Upper lobe of left lung (tissue), 6 donors: ENCODE results near the gene PLEKHG4B. TPM values are rescaled to one million over a fixed set of nuclear protein-coding genes. Genes with fewer than 3 reads are reported as not detected.
A peak's percentile ranks its signal among the peaks of the same experiment; 100 is the strongest.

ENCODE experiments used
- ATAC-seq, 2 donors: fragments of 200-7000 bp; cut with Tn5 transposase; one replicate each; pipeline ENCODE4 v1.9.1; 2022; ENCODE audit warnings: mild to moderate bottlenecking in 2 of 2, moderate library complexity in 2 of 2; ENCODE audit not compliant: low FRiP score in 2 of 2
- DNase-seq, 2 donors: peaks; one replicate each; pipeline ENCODE4 v3.0.0-alpha.2; 2019 to 2020
- H3K27ac ChIP-seq, 4 donors: fragments of 200-600 bp; sonication (generic); one replicate each; pipeline ENCODE4 v1.5.1; 2016 to 2019
- H3K27me3 ChIP-seq, 4 donors: fragments of 200-600 bp; sonication (generic); one replicate each; pipeline ENCODE4 v1.5.1; 2017 to 2019
- H3K36me3 ChIP-seq, 4 donors: fragments of 200-600 bp; sonication (generic); one replicate each; pipeline ENCODE4 v1.5.1; 2016 to 2019
- H3K4me1 ChIP-seq, 4 donors: fragments of 200-600 bp; sonication (generic); one replicate each; pipeline ENCODE4 v1.5.1; 2018 to 2019
- H3K4me3 ChIP-seq, 4 donors: fragments of 200-600 bp; sonication (generic); one replicate each; pipeline ENCODE4 v1.5.1; 2017 to 2019; ENCODE audit warnings: mild to moderate bottlenecking in 2 of 4, moderate library complexity in 1 of 4
- H3K9me3 ChIP-seq, 4 donors: fragments of 200-600 bp; sonication (generic); one replicate each; pipeline ENCODE4 v1.5.1; 2018 to 2019
- CTCF ChIP-seq, 6 experiments: fragments of 450-650 bp in 4 of 6; fragments of 200-600 bp in 2 of 6; sonication (generic) in 2 of 6; IDR thresholded peaks; one replicate each; pipeline ENCODE4 v1.5.1; 2016 to 2019; ENCODE audit warnings: antibody characterized with exemption in 6 of 6
- EP300 ChIP-seq, 4 donors: sonication (generic); formaldehyde crosslinking; IDR thresholded peaks; one replicate each; pipeline ENCODE4 v1.5.1; 2017; ENCODE audit warnings: antibody characterized with exemption in 4 of 4, control low read depth in 2 of 4
- POLR2A ChIP-seq, 4 donors: fragments of 450-650 bp; IDR thresholded peaks; one replicate each; pipeline ENCODE4 v1.5.1; 2016 to 2017; ENCODE audit warnings: antibody characterized with exemption in 4 of 4, mild to moderate bottlenecking in 2 of 4
- POLR2AphosphoS5 ChIP-seq, 2 donors: sonication (generic); formaldehyde crosslinking; IDR thresholded peaks; one replicate each; pipeline ENCODE4 v1.5.1; 2017; ENCODE audit warnings: antibody characterized with exemption in 2 of 2
- WGBS, 2 donors: methylation state at CpG; one replicate each; pipeline ENCODE4 v1.1.5; 2017 to 2018; 5-methylcytosine and 5-hydroxymethylcytosine counted together
- total RNA-seq, 6 donors: library from RNA; depleted of rRNA in 4 of 6; stranded (reverse); fragments of >200 nt in 4 of 6; gene quantifications; one replicate each; pipeline versions ENCODE4 v1.1.0 to v1.2.1, GENCODE V29; 2016 to 2021
- donor health status: DM: no; HTN: no; CAD: no; lungs with moderate emphysema.
- donor health status: DM: no; HTN: yes; CAD: no; lungs with severe emphysema.

Gene PLEKHG4B
- total RNA-seq, 6 donors from 2014 or later = 0.40 to 5.9 (median 2.9) TPM

GRCh38 chr5:189486-189885, 97.5 kb downstream of the PLEKHG4B start:
- DNase-seq (peak in 1 of 2 donors; percentile 48), ATAC-seq (no peak)
- no peak overlapping the region for H3K27ac ChIP-seq
- H3K4me1 ChIP-seq = peaks cover 0 to 23% (median 10%) of the 10 kb centered on the region in 4 donors
- H3K36me3 ChIP-seq = no peaks in the 10 kb centered on the region
- H3K4me3 ChIP-seq = no peak overlapping the region
- no peaks in the 10 kb centered on the region for H3K9me3 ChIP-seq
- peaks cover 0 to 6% (median 3%) of the 10 kb centered on the region in 4 donors for H3K27me3 ChIP-seq
- TF ChIP-seq EP300 (IDR thresholded peaks at IDR 0.05) = no peak
- TF ChIP-seq POLR2AphosphoS5 (IDR thresholded peaks at IDR 0.05) = no peak
- no peak for TF ChIP-seq CTCF (IDR thresholded peaks at IDR 0.05)
- TF ChIP-seq POLR2A (IDR thresholded peaks at IDR 0.05) = no peak
- WGBS, 2 donors = 80 to 83% methylated on average over 9 to 10 of the region's 10 CpGs

- 62 to 69% methylated on average over 6 to 11 of the region's 11 CpGs for WGBS, 2 donors
- no peak overlapping the region for H3K27ac ChIP-seq
- no peak for TF ChIP-seq POLR2AphosphoS5 (IDR thresholded peaks at IDR 0.05)
- no peak for TF ChIP-seq POLR2A (IDR thresholded peaks at IDR 0.05)
- TF ChIP-seq EP300 (IDR thresholded peaks at IDR 0.05) = no peak
- no peak for TF ChIP-seq CTCF (IDR thresholded peaks at IDR 0.05)
These were observed 98.0 kb downstream of the PLEKHG4B start for GRCh38 chr5:189976-190365.

GRCh38 chr5:190366-191035, 98.5 kb downstream of the PLEKHG4B start:
- peaks cover 0 to 6% (median 3%) of the 10 kb centered on the region in 4 donors for H3K27me3 ChIP-seq
- H3K9me3 ChIP-seq = no peaks in the 10 kb centered on the region
- no peak for DNase-seq
- WGBS, 2 donors = 48 to 71% methylated on average over 6 to 16 of the region's 16 CpGs
- H3K27ac ChIP-seq = no peak overlapping the region
- H3K4me3 ChIP-seq = no peak overlapping the region
- H3K4me1 ChIP-seq = peaks cover 0 to 23% (median 10%) of the 10 kb centered on the region in 4 donors
- ATAC-seq = no peak
- H3K36me3 ChIP-seq = no peaks in the 10 kb centered on the region
- TF ChIP-seq POLR2A (IDR thresholded peaks at IDR 0.05) (no peak), POLR2AphosphoS5 (IDR thresholded peaks at IDR 0.05) (no peak), CTCF (IDR thresholded peaks at IDR 0.05) (no peak), EP300 (IDR thresholded peaks at IDR 0.05) (no peak)

More at GRCh38 chr5:189976-190365, 98.0 kb downstream of the PLEKHG4B start:
- Histone ChIP-seq H3K4me1 (peaks cover 0 to 23% (median 10%) of the 10 kb centered on the region in 4 donors), H3K27me3 (peaks cover 0 to 6% (median 3%) of the 10 kb centered on the region in 4 donors), H3K36me3 (no peaks in the 10 kb centered on the region), H3K9me3 (no peaks in the 10 kb centered on the region), H3K4me3 (no peak overlapping the region)
- ATAC-seq = no peak
- DNase-seq = peak in 1 of 2 donors; percentile 71

- H3K9me3 ChIP-seq = no peaks in the 10 kb centered on the region
- peaks cover 0 to 23% (median 10%) of the 10 kb centered on the region in 4 donors for H3K4me1 ChIP-seq
- TF ChIP-seq POLR2AphosphoS5 (IDR thresholded peaks at IDR 0.05) = no peak
- no peak for TF ChIP-seq EP300 (IDR thresholded peaks at IDR 0.05)
- H3K36me3 ChIP-seq = no peaks in the 10 kb centered on the region
- no peak within 1 kb of the TSS for H3K27ac ChIP-seq
- no peak for ATAC-seq
- 24 to 28% methylated on average over 8 to 48 of the region's 56 CpGs for WGBS, 2 donors
- H3K27me3 ChIP-seq = peaks cover 0 to 6% (median 3%) of the 10 kb centered on the region in 4 donors
- peak within 1 kb of the TSS in 2 of 4 donors; percentile 13 to 26 for H3K4me3 ChIP-seq
- peak in 1 of 2 donors; percentile 87 for DNase-seq
These were observed 99.3 kb downstream of the PLEKHG4B start, which contains the start of gene LRRC14B for GRCh38 chr5:191036-191948. Gene LRRC14B (plus strand): TSS chr5:191495. CDS start chr5:191539, 44 bp downstream.
